NCI-H774 (cell line): ENCODE results near the gene ASB17.
"Not testable (repeated sequence)": the region's sequence is repeated elsewhere in the genome, so short reads cannot be mapped to it uniquely, and the experiment has no call there.

Experiments used
- DNase-seq: peaks from one replicate; lab custom pipeline; 2025; lab: John Stamatoyannopoulos, UW

Gene ASB17

GRCh38 chr1:75932304-75932703, at the start of gene ASB17:
ASB17 (minus strand) TSS chr1:75932404; CDS start chr1:75932291, 113 bp downstream.
- no peak for DNase-seq

GRCh38 chr1:75980972-75981897, 49.0 kb upstream of the ASB17 start:
- DNase-seq = no peak

GRCh38 chr1:75970631-75971030, 38.4 kb upstream of the ASB17 start:
- DNase-seq = no peak

- no peak for DNase-seq
Measured at GRCh38 chr1:75969550-75969949, 37.3 kb upstream of the ASB17 start.

GRCh38 chr1:75967719-75968118, 35.5 kb upstream of the ASB17 start:
- no peak for DNase-seq

GRCh38 chr1:75964760-75965408, 32.7 kb upstream of the ASB17 start:
- DNase-seq = no peak

- DNase-seq = not testable (repeated sequence)
Measured at GRCh38 chr1:75964110-75964759, 32.0 kb upstream of the ASB17 start.

- DNase-seq = no peak
Measured at GRCh38 chr1:75954586-75954985, 22.4 kb upstream of the ASB17 start.

- DNase-seq = no peak
Measured at GRCh38 chr1:75953461-75953860, 21.3 kb upstream of the ASB17 start.

- DNase-seq = no peak
Measured at GRCh38 chr1:75952016-75952415, 19.8 kb upstream of the ASB17 start.

GRCh38 chr1:75950176-75950575, 18.0 kb upstream of the ASB17 start:
- no peak for DNase-seq

GRCh38 chr1:75943037-75943436, 10.8 kb upstream of the ASB17 start:
- DNase-seq = not testable (repeated sequence)

GRCh38 chr1:75937034-75937433, 4.8 kb upstream of the ASB17 start:
- DNase-seq = no peak

GRCh38 chr1:75922698-75923097, 9.5 kb downstream of the ASB17 start:
- no peak for DNase-seq

- DNase-seq = no peak
Measured at GRCh38 chr1:75916834-75917233, 15.4 kb downstream of the ASB17 start.

- DNase-seq = no peak
Measured at GRCh38 chr1:75908717-75909152, 23.5 kb downstream of the ASB17 start.

GRCh38 chr1:75901371-75901770, 30.8 kb downstream of the ASB17 start:
- DNase-seq = no peak

- DNase-seq = no peak
Measured at GRCh38 chr1:75884437-75884836, 47.8 kb downstream of the ASB17 start.

- no peak for DNase-seq
Measured at GRCh38 chr1:75879985-75880384, 52.2 kb downstream of the ASB17 start.

GRCh38 chr1:75870951-75871350, 61.3 kb downstream of the ASB17 start:
- DNase-seq = no peak
